ENCODE results near the gene ZNF14.
A peak's percentile ranks its signal among the peaks of the same experiment; 100 is the strongest.
"Not testable (repeated sequence)": the region's sequence is repeated elsewhere in the genome, so short reads cannot be mapped to it uniquely, and the experiment has no call there.

ZNF14 gene

GRCh38 chr19:19738564-19738963 lies 5.7 kb upstream of the ZNF14 start:
- TF ChIP-seq ZNF274 (IDR thresholded peaks at IDR 0.05; ENCODE audit: low read depth, low read length): no peak
- no peak overlapping the region for H3K4me3 ChIP-seq (ENCODE audit: low read length)

GRCh38 chr19:19737559-19738332 lies 4.8 kb upstream of the ZNF14 start:
- no peak for TF ChIP-seq ZNF274 (IDR thresholded peaks at IDR 0.05; ENCODE audit: low read depth, low read length)
- H3K4me3 ChIP-seq (ENCODE audit: low read length): no peak overlapping the region

- no peak for TF ChIP-seq ZNF274 (IDR thresholded peaks at IDR 0.05; ENCODE audit: low read depth, low read length)
- no peak overlapping the region for H3K4me3 ChIP-seq (ENCODE audit: low read length)
Observed at GRCh38 chr19:19721896-19722295, 11.0 kb downstream of the ZNF14 start.

- TF ChIP-seq ZNF274 (IDR thresholded peaks at IDR 0.05; ENCODE audit: low read depth, low read length): no peak
- H3K4me3 ChIP-seq (ENCODE audit: low read length): no peak overlapping the region
Observed at GRCh38 chr19:19719798-19720197, 13.1 kb downstream of the ZNF14 start.

- H3K4me3 ChIP-seq (ENCODE audit: low read length): no peak overlapping the region
- TF ChIP-seq ZNF274 (IDR thresholded peaks at IDR 0.05; ENCODE audit: low read depth, low read length): peak; percentile 13; the same call in 1 of the 2 replicates
Observed at GRCh38 chr19:19711934-19712828, 20.7 kb downstream of the ZNF14 start.

GRCh38 chr19:19711306-19711933 lies 21.5 kb downstream of the ZNF14 start:
- TF ChIP-seq ZNF274 (IDR thresholded peaks at IDR 0.05; ENCODE audit: low read depth, low read length): peak; percentile 87
- H3K4me3 ChIP-seq (ENCODE audit: low read length): no peak overlapping the region

- TF ChIP-seq ZNF274 (IDR thresholded peaks at IDR 0.05; ENCODE audit: low read depth, low read length): no peak
- H3K4me3 ChIP-seq (ENCODE audit: low read length): no peak overlapping the region
Observed at GRCh38 chr19:19710506-19710905, 22.4 kb downstream of the ZNF14 start.

- no peak for TF ChIP-seq ZNF274 (IDR thresholded peaks at IDR 0.05; ENCODE audit: low read depth, low read length)
- no peak overlapping the region for H3K4me3 ChIP-seq (ENCODE audit: low read length)
Observed at GRCh38 chr19:19704836-19705235, 28.1 kb downstream of the ZNF14 start.

GRCh38 chr19:19700493-19700892 lies 32.4 kb downstream of the ZNF14 start:
- H3K4me3 ChIP-seq (ENCODE audit: low read length): not testable (repeated sequence)

- H3K4me3 ChIP-seq (ENCODE audit: low read length): no peak overlapping the region
- no peak for TF ChIP-seq ZNF274 (IDR thresholded peaks at IDR 0.05; ENCODE audit: low read depth, low read length)
Observed at GRCh38 chr19:19697589-19697988, 35.3 kb downstream of the ZNF14 start.

GRCh38 chr19:19696386-19696785 lies 36.5 kb downstream of the ZNF14 start:
- H3K4me3 ChIP-seq (ENCODE audit: low read length): no peak overlapping the region
- no peak for TF ChIP-seq ZNF274 (IDR thresholded peaks at IDR 0.05; ENCODE audit: low read depth, low read length)

GRCh38 chr19:19691683-19692082 lies 41.2 kb downstream of the ZNF14 start:
- no peak for TF ChIP-seq ZNF274 (IDR thresholded peaks at IDR 0.05; ENCODE audit: low read depth, low read length)
- H3K4me3 ChIP-seq (ENCODE audit: low read length): no peak overlapping the region

GRCh38 chr19:19689023-19689422 lies 43.9 kb downstream of the ZNF14 start:
- H3K4me3 ChIP-seq (ENCODE audit: low read length): not testable (repeated sequence)

GRCh38 chr19:19687090-19687489 lies 45.8 kb downstream of the ZNF14 start:
- TF ChIP-seq ZNF274 (IDR thresholded peaks at IDR 0.05; ENCODE audit: low read depth, low read length): no peak
- no peak overlapping the region for H3K4me3 ChIP-seq (ENCODE audit: low read length)

- H3K4me3 ChIP-seq (ENCODE audit: low read length): no peak overlapping the region
- TF ChIP-seq ZNF274 (IDR thresholded peaks at IDR 0.05; ENCODE audit: low read depth, low read length): no peak
Observed at GRCh38 chr19:19686580-19686979, 46.3 kb downstream of the ZNF14 start.

- not testable (repeated sequence) for H3K4me3 ChIP-seq (ENCODE audit: low read length)
Observed at GRCh38 chr19:19686119-19686518, 46.8 kb downstream of the ZNF14 start.

Measured in GM08714 (cell line).